T-helper 1 cell treated with Interleukin-12 subunit alpha and Interleukin-12 subunit beta and Interleukin-4 antibody, amounts not matched to agents 30 μg/mL and 1 μg/mL, for 36 hours (primary cell): ENCODE results near the gene NUPR1.
"Not testable (repeated sequence)": the region's sequence is repeated elsewhere in the genome, so short reads cannot be mapped to it uniquely, and the experiment has no call there.

Source experiments
- H3K27ac Mint-ChIP-seq: one replicate; pipeline ENCODE4 v1.8.0; 2021; ENCODE audit warnings: mild to moderate bottlenecking, mixed read lengths
- H3K27me3 Mint-ChIP-seq: one replicate; pipeline ENCODE4 v1.8.0; 2021; ENCODE audit warnings: low read depth, mixed read lengths
- H3K36me3 Mint-ChIP-seq: one replicate; pipeline ENCODE4 v1.8.0; 2021; ENCODE audit warnings: low read depth, mixed read lengths
- H3K4me1 Mint-ChIP-seq: one replicate; pipeline ENCODE4 v1.8.0; 2021; ENCODE audit warnings: low read depth, mixed read lengths
- H3K4me3 Mint-ChIP-seq: one replicate; pipeline ENCODE4 v1.8.0; 2021; ENCODE audit warnings: mild to moderate bottlenecking, moderate library complexity, mixed read lengths
- H3K9me3 Mint-ChIP-seq: one replicate; pipeline ENCODE4 v1.8.0; 2021; ENCODE audit warnings: mixed read lengths

The NUPR1 gene

GRCh38 chr16:28500476-28501180, 38.1 kb downstream of the NUPR1 start:
- H3K4me1 Mint-ChIP-seq: peaks cover 18% of the 10 kb centered on the region
- H3K27me3 Mint-ChIP-seq, H3K4me3 Mint-ChIP-seq, H3K9me3 Mint-ChIP-seq: not testable (repeated sequence)
- H3K27ac Mint-ChIP-seq: peak overlapping the region; percentile 1
- H3K36me3 Mint-ChIP-seq: peaks cover 14% of the 10 kb centered on the region

DNA sequence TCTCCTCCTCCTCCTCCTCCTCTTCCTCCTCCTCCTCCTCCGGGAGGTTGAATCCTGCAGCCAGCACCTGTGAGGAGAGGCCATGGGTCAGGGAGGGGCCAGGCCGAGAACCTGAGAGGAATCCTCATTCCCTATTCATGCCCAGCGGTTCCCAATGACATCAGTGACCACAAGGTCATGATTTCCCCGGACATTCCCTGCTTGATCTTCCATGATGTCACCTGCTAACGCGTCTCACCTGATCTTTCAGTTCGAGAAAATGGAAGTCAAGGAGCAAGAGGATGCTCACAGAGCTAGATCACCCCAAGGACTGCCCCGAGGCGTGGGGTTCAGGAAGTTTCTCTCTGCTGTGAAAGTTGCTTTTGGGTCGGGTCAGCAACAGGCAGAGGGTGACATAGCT, 38.9 kb downstream of the NUPR1 start:
- Mint-ChIP-seq H3K27ac (no peak overlapping the region), H3K4me3 (no peak overlapping the region), H3K27me3 (peaks cover 3% of the 10 kb centered on the region), H3K4me1 (peaks cover 26% of the 10 kb centered on the region), H3K36me3 (peaks cover 18% of the 10 kb centered on the region), H3K9me3 (no peaks in the 10 kb centered on the region)

DNA sequence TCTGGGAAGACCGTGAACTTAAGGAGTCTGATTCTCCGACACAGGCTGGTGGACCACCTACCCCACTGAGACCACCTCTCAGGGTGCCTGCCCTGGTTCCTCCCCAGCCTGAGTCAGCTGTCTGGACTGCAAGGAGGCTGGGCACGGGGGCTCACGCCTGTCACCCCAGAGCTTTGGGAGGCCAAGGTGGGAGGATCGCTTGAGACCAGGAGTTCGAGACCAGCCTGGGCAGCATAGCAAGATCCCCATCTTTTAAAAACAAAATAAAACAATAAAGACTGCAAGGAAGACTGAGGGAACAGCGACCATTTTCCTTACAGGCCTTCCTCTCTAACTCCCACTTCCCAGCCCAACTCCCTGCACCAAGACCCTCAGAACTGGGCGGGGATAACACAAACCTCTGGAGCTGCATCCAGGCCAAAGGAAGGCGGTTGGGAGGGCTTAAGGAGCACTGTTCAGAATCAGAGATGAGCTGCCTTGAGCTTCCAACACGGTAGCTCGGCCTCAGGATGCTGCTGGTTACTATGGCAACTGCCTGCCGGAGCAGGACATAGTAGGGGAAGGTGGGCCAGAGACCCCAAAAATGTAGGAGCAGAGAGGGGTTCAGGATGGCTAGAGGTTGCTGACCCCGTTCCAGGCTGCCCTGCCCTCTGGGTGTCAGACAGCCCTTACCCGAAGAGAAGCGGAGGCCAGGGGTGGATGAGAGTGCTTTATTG, 40.0 kb downstream of the NUPR1 start:
- Mint-ChIP-seq H3K4me3 (no peak overlapping the region), H3K27me3 (peaks cover 3% of the 10 kb centered on the region), H3K36me3 (peaks cover 20% of the 10 kb centered on the region), H3K9me3 (no peaks in the 10 kb centered on the region), H3K4me1 (peaks cover 36% of the 10 kb centered on the region), H3K27ac (no peak overlapping the region)

DNA sequence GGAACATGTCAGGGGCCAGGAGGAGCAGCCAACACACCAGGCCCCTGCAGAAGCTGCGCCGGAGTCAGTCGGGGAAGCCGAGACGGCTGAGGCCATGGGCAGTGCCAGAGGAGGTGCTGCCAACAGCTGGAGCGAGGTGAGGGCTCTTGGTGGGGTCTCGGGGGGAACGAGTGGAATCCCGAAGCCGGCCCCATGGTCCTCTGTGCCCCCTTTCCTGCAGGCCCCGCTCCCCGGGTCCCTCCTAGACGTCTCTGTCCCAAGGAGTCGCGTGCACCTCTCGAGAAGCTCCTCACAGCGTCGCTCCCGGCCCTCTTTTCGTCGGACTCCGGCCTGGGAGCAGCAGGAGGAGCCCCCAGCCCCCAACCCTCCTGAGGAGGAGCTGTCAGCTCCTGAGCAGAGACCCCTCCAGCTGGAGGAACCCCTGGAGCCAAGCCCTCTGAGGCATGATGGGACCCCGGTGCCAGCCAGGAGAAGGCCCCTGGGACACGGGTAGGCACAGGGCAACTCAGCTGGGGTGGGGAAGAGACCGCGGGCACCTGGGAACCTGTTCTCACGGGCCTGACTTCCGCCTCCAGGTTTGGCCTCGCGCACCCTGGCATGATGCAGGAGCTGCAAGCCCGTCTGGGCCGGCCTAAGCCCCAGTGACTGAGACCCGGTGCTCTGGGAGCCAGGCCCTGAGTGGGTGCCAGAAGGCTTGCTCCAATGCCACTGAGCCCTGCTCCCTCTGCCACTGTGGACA, 40.7 kb downstream of the NUPR1 start:
- H3K4me1 Mint-ChIP-seq: peaks cover 43% of the 10 kb centered on the region
- no peak overlapping the region for H3K27ac Mint-ChIP-seq

GRCh38 chr16:28497386-28497785, 41.4 kb downstream of the NUPR1 start:
- Mint-ChIP-seq H3K4me1 (peaks cover 47% of the 10 kb centered on the region), H3K9me3 (no peaks in the 10 kb centered on the region), H3K27ac (no peak overlapping the region), H3K4me3 (no peak overlapping the region), H3K36me3 (peaks cover 20% of the 10 kb centered on the region), H3K27me3 (no peaks in the 10 kb centered on the region)

More for the DNA sequence above, 40.7 kb downstream of the NUPR1 start:
- Mint-ChIP-seq H3K27me3 (no peaks in the 10 kb centered on the region), H3K36me3 (peaks cover 20% of the 10 kb centered on the region), H3K9me3 (no peaks in the 10 kb centered on the region), H3K4me3 (no peak overlapping the region)

GRCh38 chr16:28496844-28497243, 41.9 kb downstream of the NUPR1 start:
- Mint-ChIP-seq H3K4me3 (no peak overlapping the region), H3K9me3 (no peaks in the 10 kb centered on the region), H3K36me3 (peaks cover 22% of the 10 kb centered on the region), H3K27me3 (no peaks in the 10 kb centered on the region), H3K4me1 (peaks cover 49% of the 10 kb centered on the region), H3K27ac (no peak overlapping the region)

DNA sequence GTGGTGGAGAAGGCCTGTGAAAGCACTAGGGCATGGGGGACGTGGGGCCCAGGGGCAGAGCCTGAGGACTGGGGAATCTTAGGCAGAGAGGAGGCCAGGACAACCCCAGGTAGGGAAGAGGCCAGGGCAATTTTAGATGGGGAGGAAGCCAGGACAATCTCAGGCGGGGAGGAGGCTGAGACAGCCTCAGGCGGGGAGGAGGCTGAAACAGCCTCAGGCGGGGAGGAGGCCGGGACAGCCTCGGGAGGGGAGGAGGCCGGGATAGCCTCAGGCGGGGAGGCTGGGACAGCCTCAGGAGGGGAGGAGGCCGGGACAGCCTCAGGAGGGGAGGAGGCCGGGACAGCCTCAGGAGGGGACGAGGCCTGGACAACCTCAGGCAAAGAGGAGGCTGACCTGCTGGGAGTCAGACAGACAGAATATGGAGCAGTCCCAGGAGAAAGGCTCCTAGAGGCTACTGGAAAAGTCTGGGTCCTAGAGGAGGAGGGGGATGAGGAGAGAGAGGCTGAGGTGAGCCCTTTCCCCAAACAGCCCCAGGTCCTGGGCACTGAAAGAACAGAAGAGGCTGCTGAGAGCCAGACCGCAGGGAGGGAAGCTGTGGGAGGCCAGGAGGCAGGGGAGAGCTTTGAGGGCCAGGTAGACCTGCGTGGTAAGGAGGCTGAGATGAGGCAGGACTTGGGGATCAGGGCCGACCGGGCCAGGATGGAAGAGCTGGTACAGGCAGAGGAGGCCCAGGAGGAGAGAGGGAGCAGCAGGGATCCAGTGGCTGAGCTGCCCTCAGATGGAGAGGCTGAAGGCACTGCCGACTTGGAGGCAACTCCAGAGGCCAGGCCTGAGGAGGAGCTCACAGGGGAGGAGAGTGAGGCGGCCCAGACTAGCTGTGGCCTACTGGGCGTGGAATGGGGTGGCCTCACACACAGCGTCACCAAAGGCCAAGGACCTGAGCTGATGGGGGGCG, 42.7 kb downstream of the NUPR1 start:
- Mint-ChIP-seq H3K27ac (peak overlapping the region; percentile 97), H3K4me3 (peak overlapping the region; percentile 83), H3K9me3 (no peaks in the 10 kb centered on the region), H3K4me1 (peaks cover 49% of the 10 kb centered on the region), H3K27me3 (no peaks in the 10 kb centered on the region), H3K36me3 (peaks cover 23% of the 10 kb centered on the region)

DNA sequence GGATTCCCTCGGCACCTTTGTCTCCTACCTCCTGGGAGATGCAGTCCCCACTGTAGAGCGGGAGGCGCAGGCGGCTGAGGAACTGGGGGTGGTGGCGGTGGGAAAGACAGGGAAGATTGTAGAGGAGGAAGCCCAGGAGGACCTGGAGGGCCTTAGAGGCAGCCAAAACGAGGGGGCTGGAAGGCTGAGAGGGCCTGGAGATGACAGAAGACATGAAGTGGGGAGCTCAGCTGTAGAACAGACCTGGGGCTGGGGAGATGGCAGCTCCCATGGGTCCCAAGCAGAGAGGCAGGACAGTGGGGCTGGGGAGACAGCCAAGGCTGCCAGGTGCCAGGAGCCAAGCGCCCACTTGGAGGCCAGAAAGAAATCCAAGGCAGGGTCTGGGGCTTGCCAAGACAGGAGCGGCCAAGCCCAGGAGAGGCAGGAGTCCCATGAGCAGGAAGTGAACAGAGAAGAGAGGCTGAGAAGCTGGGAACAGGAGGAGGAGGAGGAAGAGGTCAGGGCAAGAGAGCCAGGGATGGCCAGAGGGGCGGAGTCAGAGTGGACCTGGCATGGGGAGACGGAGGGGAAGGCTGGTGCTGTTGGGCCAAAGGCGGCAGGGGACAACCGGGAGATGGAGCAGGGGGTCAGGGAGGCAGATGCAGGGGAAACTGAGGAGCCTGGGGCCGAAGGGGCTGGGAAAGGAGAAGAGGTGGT, 43.5 kb downstream of the NUPR1 start:
- Mint-ChIP-seq H3K27ac (peak overlapping the region; percentile 97), H3K9me3 (no peaks in the 10 kb centered on the region), H3K4me3 (peak overlapping the region; percentile 83), H3K27me3 (no peaks in the 10 kb centered on the region), H3K4me1 (peaks cover 49% of the 10 kb centered on the region), H3K36me3 (peaks cover 23% of the 10 kb centered on the region)

DNA sequence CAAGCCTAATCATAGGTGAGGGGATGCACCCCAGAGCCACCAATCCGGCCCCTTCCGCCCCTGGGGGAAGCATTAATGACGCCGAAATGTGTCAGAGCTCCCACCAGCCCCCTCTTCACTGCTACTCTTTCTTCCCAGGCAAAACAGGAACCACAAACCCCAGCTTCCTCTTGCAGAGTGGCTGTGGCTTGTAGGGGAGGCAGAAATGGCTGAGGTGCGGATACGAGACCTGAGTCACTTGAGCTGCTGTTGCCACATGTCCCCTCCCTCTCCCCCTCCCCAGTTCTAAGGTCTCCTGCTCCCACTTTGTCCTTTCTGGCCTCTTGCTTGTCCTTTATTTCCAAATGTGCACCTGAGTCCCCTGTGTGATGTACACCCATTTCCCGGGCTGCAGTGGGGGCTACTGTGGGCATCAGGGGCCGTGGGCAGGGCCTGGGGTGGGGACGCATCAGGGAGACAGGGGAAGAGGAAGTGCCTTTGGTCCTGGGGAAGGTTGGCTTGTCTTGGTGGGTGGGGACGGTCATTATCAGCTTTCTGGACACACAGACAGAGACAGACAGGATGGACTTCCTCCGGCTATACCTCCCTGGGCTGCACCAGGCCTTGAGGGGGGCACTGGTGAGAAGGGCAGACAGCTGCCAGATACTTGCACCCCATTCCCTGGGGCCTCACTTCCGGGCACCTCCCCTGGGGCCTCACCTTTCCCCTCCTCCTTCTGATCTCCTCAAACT, 44.5 kb downstream of the NUPR1 start, which contains the start of gene APOBR:
Gene APOBR (plus strand): TSS at position 523 of the 731 bp plus-strand sequence. CDS start 39 bp downstream, at position 562.
- Mint-ChIP-seq H3K27me3 (no peaks in the 10 kb centered on the region), H3K4me3 (peak within 1 kb of the TSS; percentile 83), H3K27ac (peak within 1 kb of the TSS; percentile 97), H3K4me1 (peaks cover 51% of the 10 kb centered on the region), H3K9me3 (no peaks in the 10 kb centered on the region), H3K36me3 (peaks cover 26% of the 10 kb centered on the region)

GRCh38 chr16:28492511-28492910, 46.3 kb downstream of the NUPR1 start:
- H3K4me1 Mint-ChIP-seq: peaks cover 53% of the 10 kb centered on the region
- no peaks in the 10 kb centered on the region for H3K9me3 Mint-ChIP-seq
- H3K36me3 Mint-ChIP-seq: peaks cover 32% of the 10 kb centered on the region
- H3K4me3 Mint-ChIP-seq: peak overlapping the region; percentile 93
- no peaks in the 10 kb centered on the region for H3K27me3 Mint-ChIP-seq
- H3K27ac Mint-ChIP-seq: peak overlapping the region; percentile 100

GRCh38 chr16:28491970-28492474, 46.8 kb downstream of the NUPR1 start, which contains the start of gene CLN3:
Gene CLN3 (minus strand): TSS chr16:28492074. CDS start chr16:28491759, 315 bp downstream.
- H3K36me3 Mint-ChIP-seq: peaks cover 32% of the 10 kb centered on the region
- H3K27me3 Mint-ChIP-seq: no peaks in the 10 kb centered on the region
- peak within 1 kb of the TSS; percentile 93 for H3K4me3 Mint-ChIP-seq
- H3K9me3 Mint-ChIP-seq: no peaks in the 10 kb centered on the region
- peaks cover 52% of the 10 kb centered on the region for H3K4me1 Mint-ChIP-seq
- H3K27ac Mint-ChIP-seq: peak within 1 kb of the TSS; percentile 100

GRCh38 chr16:28491230-28491969, 47.4 kb downstream of the NUPR1 start:
- H3K9me3 Mint-ChIP-seq: no peaks in the 10 kb centered on the region
- peak overlapping the region; percentile 93 for H3K4me3 Mint-ChIP-seq
- peaks cover 46% of the 10 kb centered on the region for H3K4me1 Mint-ChIP-seq
- H3K27ac Mint-ChIP-seq: peak overlapping the region; percentile 100
- peaks cover 31% of the 10 kb centered on the region for H3K36me3 Mint-ChIP-seq
- no peaks in the 10 kb centered on the region for H3K27me3 Mint-ChIP-seq
